GM12874 (cell line): ENCODE measurements around the gene HDHD3.

Experiments used
- CTCF ChIP-seq: IDR thresholded peaks from 2 replicates; pipeline ENCODE4 v1.5.1; 2011; ENCODE audit warnings: low read depth, mild to moderate bottlenecking, control low read depth, low read length, moderate library complexity; ENCODE audit not compliant: insufficient read depth

HDHD3 gene

GRCh38 chr9:113350937-113351336 lies 25.8 kb downstream of the HDHD3 start:
- no peak for TF ChIP-seq CTCF

GRCh38 chr9:113350107-113350661 lies 26.6 kb downstream of the HDHD3 start:
- TF ChIP-seq CTCF: no peak

GRCh38 chr9:113349445-113350094 lies 27.2 kb downstream of the HDHD3 start, which contains the start of gene BSPRY:
Gene BSPRY, plus strand, starts transcription at chr9:113349541. Its CDS starts 39 bp downstream, at chr9:113349580.
- no peak for TF ChIP-seq CTCF

- TF ChIP-seq CTCF: no peak
Measured at GRCh38 chr9:113349066-113349444, 27.7 kb downstream of the HDHD3 start.

- TF ChIP-seq CTCF: no peak
Measured at GRCh38 chr9:113348437-113348836, 28.3 kb downstream of the HDHD3 start.

GRCh38 chr9:113345671-113346070 lies 31.1 kb downstream of the HDHD3 start:
- no peak for TF ChIP-seq CTCF

- TF ChIP-seq CTCF: no peak
Measured at GRCh38 chr9:113345190-113345589, 31.6 kb downstream of the HDHD3 start.
